Renal cortical epithelial cell (primary cell): ENCODE results near the gene MTHFD1. TPM values are rescaled to one million over a fixed set of nuclear protein-coding genes. Genes with fewer than 3 reads are reported as not detected.

ENCODE experiments used
- DNase-seq: peaks from one replicate; pipeline ENCODE4 v3.0.0-alpha.2; 2011; ENCODE audit warnings: low read depth
- total RNA-seq: library from RNA; depleted of rRNA; stranded (reverse); fragments of >200 nt; gene quantifications from 2 replicates; pipeline ENCODE4 v1.2.3, GENCODE V29; 2014

Gene MTHFD1
- total RNA-seq, 1 donor from 2014 or later, result 84.5 TPM

DNA sequence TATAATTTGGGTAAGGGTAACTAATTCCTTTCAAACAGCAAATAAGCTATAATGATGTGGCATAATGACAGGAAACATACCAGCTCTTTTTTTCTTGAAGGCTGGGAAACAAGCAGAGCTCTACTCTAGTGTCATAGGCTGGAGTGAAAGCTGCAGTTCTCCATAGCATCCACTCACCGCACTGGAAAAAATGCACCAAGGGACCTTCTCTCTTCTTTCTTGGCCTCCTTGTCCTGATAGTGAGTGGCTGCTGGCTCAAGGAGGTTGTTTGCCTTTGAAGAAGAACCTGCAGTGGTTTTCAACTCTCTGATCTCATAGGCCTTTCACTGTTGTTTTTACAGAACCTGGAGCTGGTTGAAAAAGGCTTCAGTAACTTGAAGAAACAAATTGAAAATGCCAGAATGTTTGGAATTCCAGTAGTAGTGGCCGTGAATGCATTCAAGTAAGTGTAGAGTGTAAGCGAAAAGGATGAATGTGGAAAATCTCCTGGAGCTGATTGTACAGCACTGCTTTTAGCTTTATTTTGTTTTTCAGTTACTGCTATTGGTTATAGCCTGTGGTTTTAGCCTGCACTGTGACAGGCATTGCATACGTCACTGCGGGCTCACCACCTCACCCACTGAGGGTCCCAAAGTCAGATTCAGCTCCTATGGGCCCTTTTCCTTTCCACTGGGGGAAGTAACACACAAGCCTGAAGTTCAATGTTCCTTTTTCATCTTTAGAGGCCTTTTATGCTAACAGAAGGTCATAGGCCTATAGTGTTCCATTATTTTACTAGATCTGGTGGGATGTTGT lies 59.9 kb downstream of the MTHFD1 start:
- peak; percentile 38 for DNase-seq

- DNase-seq, result no peak
Observed at GRCh38 chr14:64450255-64450654, 62.1 kb downstream of the MTHFD1 start.

DNA sequence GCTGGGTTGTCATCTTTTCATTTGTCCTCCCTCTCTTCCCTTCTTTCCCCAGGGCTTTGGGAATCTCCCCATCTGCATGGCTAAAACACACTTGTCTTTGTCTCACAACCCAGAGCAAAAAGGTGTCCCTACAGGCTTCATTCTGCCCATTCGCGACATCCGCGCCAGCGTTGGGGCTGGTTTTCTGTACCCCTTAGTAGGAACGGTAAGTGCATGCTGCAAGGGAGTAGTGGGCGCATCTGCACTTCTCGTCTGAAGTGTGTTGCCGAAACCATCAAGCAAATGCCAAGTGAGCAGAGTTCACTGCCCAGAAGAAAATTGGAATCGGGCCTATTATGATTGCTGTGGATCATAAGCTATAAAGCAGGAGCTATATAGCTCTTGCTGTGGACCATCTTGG lies 66.5 kb downstream of the MTHFD1 start:
- no peak for DNase-seq

GRCh38 chr14:64459405-64460136 lies 71.4 kb downstream of the MTHFD1 start:
- no peak for DNase-seq

GRCh38 chr14:64461221-64461620 lies 73.1 kb downstream of the MTHFD1 start:
- DNase-seq, result no peak

DNA sequence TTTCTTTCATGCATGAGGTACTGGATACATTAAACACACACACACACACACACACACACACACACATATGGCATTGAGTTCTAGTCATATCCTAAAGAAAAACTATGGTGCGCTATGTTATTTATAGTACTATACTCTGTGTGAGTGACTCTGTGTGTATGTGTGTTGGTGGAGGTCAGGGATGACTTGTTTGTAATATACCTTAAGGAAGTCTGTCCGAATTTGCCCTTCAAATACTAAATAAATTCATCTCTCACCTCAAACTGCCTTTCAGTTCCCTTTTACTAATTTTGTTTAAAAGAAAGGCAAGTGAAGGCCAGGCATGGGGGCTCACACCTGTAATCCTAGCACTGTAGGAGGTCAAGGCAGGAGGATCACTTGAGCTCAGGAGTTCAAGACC lies 75.0 kb downstream of the MTHFD1 start:
- no peak for DNase-seq

DNA sequence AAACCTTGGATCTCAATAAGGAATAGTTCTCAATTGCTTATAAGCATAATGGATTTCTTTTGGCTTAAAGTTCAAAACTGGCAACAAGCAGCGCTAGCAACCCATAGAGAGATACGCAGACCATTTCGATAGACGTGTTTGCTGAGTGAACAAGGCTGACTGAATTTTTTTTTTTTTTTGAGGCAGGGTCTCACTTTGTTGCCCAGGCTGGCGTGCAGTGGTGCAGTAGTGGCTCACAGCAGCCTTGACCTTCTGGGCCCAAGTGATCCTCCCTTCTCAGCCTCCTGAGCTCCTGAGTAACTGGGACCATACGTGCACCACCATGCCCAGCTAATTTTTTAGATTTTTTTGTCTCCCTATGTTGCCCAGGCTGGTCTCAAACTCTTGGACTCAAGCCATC lies 75.7 kb downstream of the MTHFD1 start:
- DNase-seq, result no peak

DNA sequence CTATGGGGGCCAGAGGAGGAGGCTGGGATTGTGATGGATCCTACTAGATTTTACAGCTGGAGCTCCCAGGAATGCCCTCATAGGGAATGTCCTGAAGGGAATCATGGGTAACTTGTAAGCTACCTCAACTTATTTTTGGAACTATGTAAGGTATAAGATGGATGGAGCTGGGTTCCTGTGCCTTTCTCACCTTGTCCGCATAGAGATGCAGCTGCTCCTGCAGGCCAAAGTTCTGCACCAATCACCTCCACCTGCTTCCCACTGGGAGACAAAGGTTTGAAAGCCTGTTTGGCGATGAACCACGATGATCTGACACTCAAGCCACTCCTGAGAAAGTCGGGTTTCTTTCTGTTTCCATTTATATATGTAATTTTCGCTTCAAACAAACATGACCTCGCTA lies 76.5 kb downstream of the MTHFD1 start:
- no peak for DNase-seq

GRCh38 chr14:64465191-64465822 lies 77.2 kb downstream of the MTHFD1 start, which contains the start of gene AKAP5:
AKAP5 (plus strand) TSS chr14:64465499; CDS start chr14:64468395, 2,896 bp downstream.
- no peak for DNase-seq

- DNase-seq, result peak; percentile 44
Observed at GRCh38 chr14:64465831-64466554, 77.8 kb downstream of the MTHFD1 start.

DNA sequence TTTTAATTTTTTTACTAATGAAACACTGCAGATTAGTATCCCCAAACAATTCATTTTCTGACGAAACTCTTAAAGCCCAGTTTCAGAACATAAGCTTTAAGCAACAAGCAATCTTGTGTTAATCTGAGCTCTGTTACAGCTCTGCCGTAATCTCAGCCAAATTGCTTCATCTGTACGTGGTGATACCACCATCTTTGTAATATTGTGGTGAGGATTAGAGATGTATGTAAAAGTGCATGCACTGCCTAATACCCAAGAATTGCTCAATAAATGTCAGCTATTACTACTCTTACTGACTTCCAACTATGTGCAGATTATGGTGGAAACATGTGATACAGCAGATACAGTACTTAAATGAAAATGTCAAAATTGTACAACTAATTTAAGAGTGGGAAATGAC lies 78.9 kb downstream of the MTHFD1 start:
- no peak for DNase-seq

DNA sequence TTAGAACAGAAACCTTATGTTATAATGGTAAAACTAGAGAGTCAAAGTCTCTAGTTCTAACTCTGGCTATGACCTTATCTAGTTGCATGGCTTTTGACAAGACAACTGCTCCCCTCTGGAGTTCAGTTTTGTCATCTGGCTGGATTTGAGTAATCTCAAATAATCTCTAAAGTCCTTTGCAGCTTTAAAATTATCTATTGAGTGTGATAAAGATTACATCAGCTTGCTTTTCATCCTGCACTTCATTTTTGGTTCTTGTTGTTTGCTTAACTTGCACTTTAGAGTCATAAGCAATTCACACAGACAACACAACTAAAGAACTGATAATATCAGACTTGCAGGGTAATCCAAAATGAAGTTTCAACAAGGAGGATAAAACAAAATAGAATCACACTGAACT lies 79.4 kb downstream of the MTHFD1 start:
- DNase-seq, result no peak

DNA sequence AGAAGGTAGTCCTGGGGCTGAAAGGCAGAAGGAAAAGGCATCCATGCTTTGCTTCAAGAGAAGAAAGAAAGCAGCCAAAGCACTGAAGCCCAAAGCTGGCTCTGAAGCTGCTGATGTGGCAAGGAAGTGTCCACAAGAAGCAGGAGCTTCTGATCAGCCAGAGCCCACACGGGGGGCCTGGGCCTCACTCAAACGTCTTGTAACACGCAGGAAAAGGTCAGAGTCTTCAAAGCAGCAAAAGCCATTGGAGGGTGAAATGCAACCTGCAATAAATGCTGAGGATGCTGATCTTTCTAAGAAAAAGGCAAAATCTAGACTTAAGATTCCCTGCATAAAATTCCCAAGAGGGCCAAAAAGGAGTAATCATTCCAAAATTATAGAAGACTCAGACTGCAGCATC lies 80.3 kb downstream of the MTHFD1 start:
- no peak for DNase-seq

- DNase-seq, result no peak
Observed at GRCh38 chr14:64474041-64474440, 85.9 kb downstream of the MTHFD1 start.

- no peak for DNase-seq
Observed at GRCh38 chr14:64474698-64475097, 86.5 kb downstream of the MTHFD1 start.

- no peak for DNase-seq
Observed at GRCh38 chr14:64475585-64476273, 87.6 kb downstream of the MTHFD1 start.

DNA sequence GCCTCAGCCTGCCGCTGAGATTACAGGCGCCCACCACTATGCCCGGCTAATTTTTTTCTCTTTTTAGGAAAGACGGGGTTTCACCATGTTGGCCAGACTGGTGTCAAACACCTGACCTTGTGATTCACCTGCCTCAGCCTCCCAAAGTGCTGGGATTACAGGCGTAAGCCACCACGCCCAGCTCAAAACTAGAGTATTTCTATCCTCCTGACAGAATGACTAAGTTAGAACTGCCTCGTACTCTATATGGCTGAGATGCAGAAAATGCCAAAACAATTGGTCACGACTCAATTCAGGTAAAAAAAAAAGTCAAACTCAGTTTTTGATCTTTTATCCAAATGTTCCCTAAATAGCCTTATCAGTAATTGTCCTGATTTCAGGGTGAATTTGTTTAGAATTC lies 88.3 kb downstream of the MTHFD1 start:
- DNase-seq, result no peak

DNA sequence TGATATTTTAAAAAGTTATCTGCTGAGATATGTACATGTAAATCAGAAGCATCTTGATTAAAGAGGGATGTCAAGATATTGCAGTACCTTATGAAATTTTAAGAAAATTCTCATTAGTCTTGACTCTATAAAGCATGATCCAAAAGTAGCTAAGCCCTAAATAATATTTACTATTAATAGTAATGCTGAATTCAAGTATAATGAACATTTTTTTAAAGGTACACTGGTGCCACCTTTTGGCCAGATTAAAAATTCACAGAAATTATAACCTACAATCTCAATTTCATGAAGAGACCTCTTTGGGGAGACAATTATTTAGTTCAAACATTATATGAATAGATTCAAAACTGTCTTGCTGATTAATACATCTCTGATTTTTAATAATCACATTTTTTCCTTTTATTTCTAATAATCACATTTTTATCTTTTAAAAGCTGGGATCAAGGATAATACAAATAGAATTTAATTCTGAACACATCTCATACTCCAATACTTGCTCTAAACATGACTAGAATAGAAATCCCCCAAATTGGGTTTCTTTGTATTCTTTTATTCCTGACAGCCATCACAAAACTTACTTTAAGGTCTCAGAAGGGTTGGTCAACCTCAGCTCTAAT lies 90.6 kb downstream of the MTHFD1 start:
- peak; percentile 22 for DNase-seq

GRCh38 chr14:64488590-64489099 lies 100.5 kb downstream of the MTHFD1 start:
- no peak for DNase-seq

GRCh38 chr14:64491637-64492036 lies 103.5 kb downstream of the MTHFD1 start:
- DNase-seq, result no peak

GRCh38 chr14:64493455-64493854 lies 105.3 kb downstream of the MTHFD1 start:
- DNase-seq, result no peak
